T1000 (cell line): ENCODE data around the gene CORO6.

Source experiments
- DNase-seq: peaks from one replicate; lab custom pipeline; 2025; ENCODE audit warnings: mixed read lengths; lab: John Stamatoyannopoulos, UW

CORO6 gene

GRCh38 chr17:29612404-29613280 lies 10.1 kb downstream of the CORO6 start:
- DNase-seq: no peak

- DNase-seq: no peak
Measured at GRCh38 chr17:29612094-29612403, 10.7 kb downstream of the CORO6 start.

GRCh38 chr17:29611351-29612093 lies 11.2 kb downstream of the CORO6 start:
- no peak for DNase-seq

- no peak for DNase-seq
Measured at GRCh38 chr17:29610395-29610794, 12.3 kb downstream of the CORO6 start.

- no peak for DNase-seq
Measured at GRCh38 chr17:29608986-29609385, 13.7 kb downstream of the CORO6 start.

- no peak for DNase-seq
Measured at GRCh38 chr17:29607557-29608195, 15.0 kb downstream of the CORO6 start.

- DNase-seq: no peak
Measured at GRCh38 chr17:29603109-29603674, 19.5 kb downstream of the CORO6 start.

GRCh38 chr17:29597361-29598172 lies 25.1 kb downstream of the CORO6 start:
- no peak for DNase-seq

GRCh38 chr17:29596811-29597210 lies 25.9 kb downstream of the CORO6 start:
- no peak for DNase-seq

- no peak for DNase-seq
Measured at GRCh38 chr17:29595943-29596774, 26.6 kb downstream of the CORO6 start.

GRCh38 chr17:29595107-29595942 lies 27.4 kb downstream of the CORO6 start:
- no peak for DNase-seq

- DNase-seq: no peak
Measured at GRCh38 chr17:29594519-29595090, 28.1 kb downstream of the CORO6 start.

GRCh38 chr17:29593591-29594518 lies 28.9 kb downstream of the CORO6 start:
- no peak for DNase-seq

GRCh38 chr17:29592850-29593551 lies 29.7 kb downstream of the CORO6 start, which contains the start of gene ANKRD13B:
ANKRD13B (plus strand) TSS chr17:29593132; CDS start chr17:29593622, 490 bp downstream.
- no peak for DNase-seq

- peak; percentile 90 for DNase-seq
Measured at GRCh38 chr17:29591737-29592608, 30.7 kb downstream of the CORO6 start.

- peak; percentile 60 for DNase-seq
Measured at GRCh38 chr17:29591146-29591736, 31.5 kb downstream of the CORO6 start.
